ENCODE results near the gene SERINC2.
"Not testable (repeated sequence)": the region's sequence is repeated elsewhere in the genome, so short reads cannot be mapped to it uniquely, and the experiment has no call there.

Gene SERINC2

GRCh38 chr1:31472673-31473072 is 59.7 kb downstream of the SERINC2 start:
- DNase-seq = not testable (repeated sequence)

GRCh38 chr1:31473508-31473907 is 60.5 kb downstream of the SERINC2 start:
- not testable (repeated sequence) for DNase-seq

- not testable (repeated sequence) for DNase-seq
Measured at GRCh38 chr1:31474567-31474966, 61.6 kb downstream of the SERINC2 start.

GRCh38 chr1:31476891-31477846 is 64.2 kb downstream of the SERINC2 start:
- no peak for DNase-seq

GRCh38 chr1:31478167-31478566 is 65.2 kb downstream of the SERINC2 start:
- no peak for DNase-seq

GRCh38 chr1:31479811-31480210 is 66.8 kb downstream of the SERINC2 start:
- DNase-seq = no peak

GRCh38 chr1:31480426-31480825 is 67.4 kb downstream of the SERINC2 start:
- DNase-seq = not testable (repeated sequence)

- no peak for DNase-seq
Measured at GRCh38 chr1:31482482-31483011, 69.5 kb downstream of the SERINC2 start.

- no peak for DNase-seq
Measured at GRCh38 chr1:31483012-31483946, 70.3 kb downstream of the SERINC2 start.

Data from activated CD4-positive, alpha-beta T cell treated with anti-CD3 and anti-CD28 coated beads, Interleukin-10, Interleukin-2, amounts not matched to agents 100 ng/mL and 50 ng/mL, durations not matched to agents 16 hours and 8 hours (primary cell).